Stimulated activated CD8-positive, alpha-beta memory T cell treated with anti-CD3 and anti-CD28 coated beads, Interleukin-4, amount 100 ng/mL, for 48 hours (primary cell): ENCODE results near the gene RHBDF2.

ENCODE experiments used
- DNase-seq: peaks from one replicate; pipeline ENCODE4 v3.0.0-alpha.2; 2020

The RHBDF2 gene

DNA sequence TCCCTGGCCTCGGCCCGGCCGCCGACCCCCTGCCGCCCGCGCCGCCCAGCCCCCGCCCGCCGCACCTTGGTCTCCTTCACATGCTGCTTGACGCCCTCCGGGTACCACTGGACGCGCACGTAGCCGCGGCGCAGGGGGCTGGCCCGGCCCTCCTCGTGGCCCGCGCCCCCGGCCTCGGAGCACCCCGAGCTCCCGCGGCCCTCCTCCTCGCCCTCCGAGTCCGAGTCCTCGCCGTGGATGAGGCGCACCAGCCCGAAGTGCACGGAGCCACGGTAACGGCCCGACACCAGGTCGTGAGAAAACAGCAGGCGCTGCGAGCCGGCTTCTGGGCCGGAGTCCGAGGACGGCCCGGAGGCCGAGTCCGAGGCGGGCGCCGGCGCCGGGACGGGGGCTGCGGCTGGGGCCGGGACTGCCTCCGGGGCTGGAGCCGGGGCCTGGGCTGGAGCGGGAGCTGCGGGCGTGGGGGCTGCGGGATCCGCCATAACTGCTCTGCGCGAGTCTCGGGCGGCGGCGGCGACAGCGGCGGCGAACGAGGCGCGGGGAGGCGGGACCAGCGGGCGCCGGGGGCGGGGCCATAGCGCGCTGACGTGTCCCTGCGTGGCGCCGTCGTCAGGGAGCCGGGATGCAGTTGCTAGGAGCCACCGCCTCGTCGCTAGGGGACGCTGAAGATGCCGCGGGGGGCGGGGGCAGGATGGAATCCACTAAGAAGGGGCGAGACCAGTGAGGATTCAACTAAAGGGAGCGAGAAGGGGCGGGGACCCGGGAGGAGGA is 48.4 kb downstream of the RHBDF2 start, which contains the start of gene UBE2O:
Gene UBE2O (minus strand): TSS at position 493 of the 771 bp plus-strand sequence. CDS start 11 bp downstream, at position 482.
- DNase-seq = peak; percentile 96

DNA sequence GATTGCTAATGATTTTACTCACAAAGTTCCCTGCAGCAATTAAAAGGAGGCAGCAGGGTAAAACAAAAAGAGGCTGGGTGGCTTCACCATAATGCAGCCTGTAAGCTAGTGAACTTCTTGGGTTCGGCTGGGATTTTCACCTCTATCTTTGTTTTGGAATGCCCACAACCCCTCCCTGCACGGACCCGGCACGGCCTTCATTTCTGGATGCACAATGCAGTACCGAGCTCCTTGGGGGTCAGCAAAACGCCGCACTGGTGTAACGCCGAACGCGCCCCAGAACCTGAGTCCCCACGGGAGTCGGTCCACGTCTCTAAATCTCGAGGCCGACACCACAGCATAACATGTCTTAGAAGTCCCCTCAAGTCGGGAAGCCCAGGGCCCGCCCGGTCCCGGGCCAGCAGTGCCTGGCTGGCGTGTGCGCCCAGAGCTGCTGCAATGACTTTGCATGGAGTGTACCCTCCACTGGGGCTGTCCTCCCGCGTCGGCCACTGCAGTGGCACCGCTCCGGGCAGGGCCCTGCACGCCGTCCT is 49.0 kb downstream of the RHBDF2 start:
- DNase-seq = peak; percentile 40

DNA sequence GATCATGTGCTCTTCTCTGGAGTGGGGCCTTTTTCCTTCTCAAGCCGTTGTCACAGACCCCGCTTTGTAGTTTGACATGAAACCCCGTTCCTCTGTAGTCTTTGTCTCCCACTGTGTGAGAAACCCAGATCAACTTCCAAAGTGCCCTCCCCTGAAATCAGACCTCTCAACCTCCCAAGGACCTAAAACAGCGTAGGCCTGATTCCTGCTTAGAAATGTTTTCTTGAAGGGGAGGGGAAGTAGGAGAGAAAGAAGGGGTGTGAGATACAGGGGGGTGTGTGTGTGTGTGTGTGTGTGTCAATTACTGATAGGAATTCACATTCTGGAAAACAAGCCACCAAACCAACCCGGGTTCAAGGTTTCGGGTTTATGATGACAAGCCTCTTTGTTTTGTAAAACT is 49.7 kb downstream of the RHBDF2 start:
- no peak for DNase-seq

DNA sequence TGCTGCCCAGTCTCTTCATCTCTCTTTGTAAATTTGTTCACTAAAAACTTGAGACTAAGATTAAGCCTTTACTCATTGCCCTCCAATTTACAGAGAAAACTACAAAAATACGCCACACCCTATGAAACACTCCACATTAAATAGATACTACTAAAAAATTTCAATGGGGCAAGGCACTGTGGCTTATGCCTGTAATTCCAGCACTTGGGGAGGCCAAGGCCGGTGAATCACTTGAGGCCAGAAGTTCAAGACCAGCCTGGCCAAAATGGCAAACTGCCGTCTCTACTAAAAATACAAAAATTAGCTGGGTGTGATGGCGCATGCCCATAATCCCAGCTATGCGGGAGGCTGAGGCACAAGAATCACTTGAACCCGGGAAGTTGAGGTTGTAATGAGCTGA is 52.1 kb downstream of the RHBDF2 start:
- DNase-seq = no peak

DNA sequence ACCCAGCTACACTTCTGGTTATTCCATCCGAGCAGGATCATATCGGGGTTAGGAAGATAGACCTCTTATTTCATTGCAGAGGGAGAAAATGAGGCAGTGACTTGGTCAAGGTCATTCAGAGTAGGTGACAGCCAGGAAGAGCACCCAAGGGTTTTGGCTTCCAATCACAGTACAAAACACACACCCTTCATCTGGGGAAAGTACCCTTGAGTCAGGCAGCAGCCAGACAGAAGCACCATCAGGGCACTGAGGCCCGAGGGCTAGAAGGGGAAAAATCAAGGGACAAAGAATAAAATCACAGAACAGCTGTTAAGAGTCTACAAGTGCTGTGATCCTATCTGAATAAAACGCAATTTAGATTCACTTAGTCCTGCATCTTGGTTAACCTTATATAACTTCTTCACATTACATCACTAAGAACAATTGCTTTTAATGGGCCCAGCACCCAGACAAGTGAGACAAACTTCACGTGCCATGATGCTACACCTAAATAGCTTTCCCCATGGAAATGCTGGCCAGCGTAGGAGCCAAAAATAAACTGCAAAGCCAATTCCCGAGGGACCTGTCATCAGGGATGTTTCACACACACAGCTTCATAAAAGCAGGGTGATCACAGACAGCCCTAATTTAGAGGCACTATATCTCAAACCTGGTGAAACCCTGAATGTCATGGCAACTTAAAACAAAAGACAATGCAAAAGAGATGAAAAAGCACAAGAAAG is 53.1 kb downstream of the RHBDF2 start:
- no peak for DNase-seq

DNA sequence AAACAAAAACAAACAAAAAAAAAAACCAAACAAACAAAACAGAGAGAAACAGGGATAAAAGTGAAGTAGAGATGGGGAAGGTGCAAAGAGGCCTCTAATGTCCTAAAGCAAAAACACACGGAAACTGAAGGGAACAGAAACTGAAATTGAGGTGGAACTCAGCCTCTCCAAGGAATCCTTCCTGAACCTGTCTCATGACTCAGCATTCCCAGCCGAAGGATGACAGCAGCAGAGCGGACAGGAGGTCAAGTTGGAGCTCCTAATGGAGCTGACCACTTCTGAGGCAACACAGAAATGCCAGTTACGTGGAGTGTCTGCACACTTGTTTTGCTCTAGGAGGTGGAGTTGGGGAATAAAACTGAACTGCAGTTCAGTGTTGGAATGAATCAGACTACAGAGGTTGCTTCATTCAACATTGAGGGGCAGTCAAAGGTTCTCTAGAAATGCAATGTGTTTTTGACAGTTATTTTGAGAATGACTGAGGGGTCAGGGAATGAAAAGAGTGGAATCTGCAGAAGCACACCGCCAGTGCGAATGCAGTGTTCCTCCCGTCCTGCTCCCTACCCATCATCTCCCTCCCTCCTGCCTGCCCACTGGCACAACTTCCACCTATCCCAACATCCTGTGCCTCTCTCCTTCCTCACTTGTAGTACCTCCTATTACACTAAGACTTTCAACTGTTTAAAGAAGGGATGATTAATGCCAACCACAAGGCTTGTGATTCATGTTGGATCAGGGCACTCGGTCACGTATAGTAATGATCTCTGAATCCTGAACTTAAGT is 54.6 kb downstream of the RHBDF2 start:
- no peak for DNase-seq

DNA sequence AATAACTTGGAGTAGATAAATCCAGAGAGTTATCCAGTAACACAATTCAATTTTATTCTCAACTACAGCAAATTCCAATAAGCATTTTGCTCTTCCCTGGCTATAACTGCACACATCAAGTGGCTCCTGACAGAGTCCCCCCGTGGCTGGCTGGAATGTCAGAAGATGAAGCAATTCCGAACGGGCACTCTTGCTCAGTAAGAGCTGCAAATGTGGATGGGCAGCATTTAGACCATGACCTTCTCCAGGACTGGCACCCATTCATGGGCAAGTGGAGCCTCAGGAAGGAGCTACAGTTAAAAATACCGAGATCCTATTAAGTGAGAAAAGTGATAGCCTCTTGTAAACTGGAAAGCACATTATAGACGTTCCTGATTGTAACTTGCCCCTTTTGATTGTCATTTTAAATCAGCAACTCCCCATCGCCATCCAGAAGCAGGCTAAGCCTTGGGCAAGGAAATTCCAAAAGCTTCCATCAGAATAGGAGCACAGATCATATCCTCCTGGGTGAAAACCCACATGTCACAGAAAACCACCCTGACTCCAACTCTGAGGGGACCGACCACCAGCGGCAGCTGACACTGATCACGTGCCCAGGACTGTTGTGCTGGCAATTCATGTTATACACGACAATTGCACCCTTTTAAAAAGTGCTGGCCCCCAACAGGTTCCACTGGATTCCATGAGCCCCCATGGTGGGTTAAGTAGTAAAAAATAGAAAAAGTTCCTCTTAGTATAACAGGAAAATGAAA is 55.4 kb downstream of the RHBDF2 start:
- no peak for DNase-seq

DNA sequence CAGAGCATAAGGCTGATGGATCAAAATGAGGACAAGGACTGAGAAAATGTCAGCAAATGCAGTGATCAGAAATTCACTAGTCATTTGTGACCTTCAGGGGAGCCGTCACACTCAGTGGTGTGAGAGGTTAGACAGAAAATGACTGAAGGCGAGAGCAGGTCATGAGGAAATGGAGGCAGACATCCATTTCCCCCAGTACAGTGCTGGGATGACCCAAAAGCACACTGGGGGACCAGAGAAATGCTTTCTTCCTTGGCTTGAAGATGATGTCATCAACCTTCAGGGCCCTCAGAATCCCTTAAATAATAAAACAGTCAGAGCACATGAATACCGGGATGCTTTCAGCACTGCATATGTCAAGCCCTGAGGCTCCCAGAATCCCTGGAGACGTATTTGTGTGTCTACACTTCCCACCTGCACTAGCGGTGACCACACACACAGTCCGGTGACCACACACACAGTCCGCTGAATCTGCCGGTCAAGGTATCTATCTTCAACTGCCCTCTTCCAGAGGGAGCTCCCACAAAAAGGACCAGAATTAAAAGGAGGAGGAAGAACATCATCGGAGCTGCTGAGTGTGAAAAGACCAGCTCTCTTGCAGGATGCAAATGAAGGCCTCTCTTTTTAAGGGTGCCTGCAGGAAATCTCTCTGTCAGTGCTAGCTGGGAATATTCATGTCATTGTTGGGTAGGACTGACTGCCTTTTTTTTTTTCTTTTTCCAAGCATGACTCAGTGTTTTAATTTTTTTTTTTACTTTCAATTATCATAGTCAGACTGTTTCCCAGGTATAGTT is 56.5 kb downstream of the RHBDF2 start:
- DNase-seq = no peak

DNA sequence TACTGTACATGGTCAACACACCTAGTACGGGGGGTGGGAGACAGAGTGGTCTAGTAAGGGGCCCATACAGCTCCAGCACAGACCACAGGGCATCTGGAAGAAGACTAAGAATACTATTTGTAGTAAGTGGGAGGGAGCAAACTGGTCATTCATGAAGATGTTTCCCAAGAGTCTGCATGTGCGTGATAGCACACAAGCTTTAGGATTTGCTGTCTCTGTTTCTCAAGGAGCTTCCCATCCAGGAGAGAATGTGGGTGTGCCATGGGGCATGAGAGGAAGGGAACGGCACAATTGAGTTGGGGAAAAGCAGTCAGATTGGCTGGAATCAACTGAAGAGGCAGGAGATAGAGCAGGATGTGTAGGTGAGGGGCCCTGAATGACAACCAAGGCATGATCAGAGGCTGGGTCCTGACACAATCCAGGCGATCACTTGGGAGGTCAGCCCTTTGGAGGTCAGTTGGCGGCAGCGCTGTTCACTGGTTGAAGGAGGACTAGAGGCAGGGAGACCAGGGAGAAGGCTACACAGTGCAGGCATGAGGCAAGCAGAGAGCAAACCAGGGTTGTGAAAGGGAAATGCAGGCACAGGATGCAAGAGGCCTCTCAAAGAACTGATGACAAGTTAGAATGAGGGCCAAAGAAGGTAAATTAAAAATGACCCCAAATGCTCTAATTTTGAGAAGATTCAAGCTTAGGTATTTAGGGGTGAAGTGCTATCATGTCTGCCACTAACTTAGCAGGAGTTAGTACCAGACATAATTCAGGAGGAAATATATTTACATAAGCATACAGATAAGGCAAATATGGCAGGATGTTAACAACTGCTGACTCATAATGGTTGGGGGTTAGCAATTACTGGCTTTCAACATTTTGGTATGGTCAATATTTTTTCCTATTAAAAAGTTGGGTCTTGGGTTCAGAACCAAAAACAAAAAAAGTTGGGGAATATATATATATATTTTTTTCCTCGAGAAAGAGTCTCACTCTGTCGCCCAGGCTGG is 58.6 kb downstream of the RHBDF2 start:
- no peak for DNase-seq

DNA sequence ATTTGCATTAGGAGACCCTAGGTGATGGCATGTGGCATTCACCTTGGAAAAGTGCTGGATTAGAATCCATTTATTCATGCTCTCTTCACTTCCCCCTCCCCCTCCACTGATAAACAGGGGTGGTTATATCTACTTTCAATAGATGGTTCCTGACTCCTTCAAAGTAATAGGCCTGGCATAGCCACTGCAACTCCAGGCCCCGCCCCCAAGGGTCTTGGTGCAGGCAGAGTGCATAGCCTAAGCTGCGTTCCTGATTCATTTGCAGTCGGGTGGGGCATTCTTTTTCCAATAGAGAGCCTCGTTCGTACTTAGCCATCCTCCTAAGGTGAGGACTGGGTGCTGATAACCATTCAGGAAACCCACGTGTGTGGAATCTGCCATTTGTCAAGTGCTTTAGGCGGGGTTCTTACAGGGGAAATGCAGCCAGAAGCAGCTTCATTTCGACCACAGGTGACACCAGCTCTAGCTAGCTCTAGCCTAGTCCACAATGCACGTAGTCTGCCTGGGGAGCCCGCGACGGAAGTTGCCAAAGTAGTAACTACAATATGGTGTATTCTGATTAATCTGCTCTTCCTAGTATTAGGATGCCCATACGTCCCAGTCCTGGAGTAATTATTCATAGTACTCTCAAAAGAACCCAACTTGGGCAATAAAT is 59.4 kb downstream of the RHBDF2 start:
- DNase-seq = no peak

DNA sequence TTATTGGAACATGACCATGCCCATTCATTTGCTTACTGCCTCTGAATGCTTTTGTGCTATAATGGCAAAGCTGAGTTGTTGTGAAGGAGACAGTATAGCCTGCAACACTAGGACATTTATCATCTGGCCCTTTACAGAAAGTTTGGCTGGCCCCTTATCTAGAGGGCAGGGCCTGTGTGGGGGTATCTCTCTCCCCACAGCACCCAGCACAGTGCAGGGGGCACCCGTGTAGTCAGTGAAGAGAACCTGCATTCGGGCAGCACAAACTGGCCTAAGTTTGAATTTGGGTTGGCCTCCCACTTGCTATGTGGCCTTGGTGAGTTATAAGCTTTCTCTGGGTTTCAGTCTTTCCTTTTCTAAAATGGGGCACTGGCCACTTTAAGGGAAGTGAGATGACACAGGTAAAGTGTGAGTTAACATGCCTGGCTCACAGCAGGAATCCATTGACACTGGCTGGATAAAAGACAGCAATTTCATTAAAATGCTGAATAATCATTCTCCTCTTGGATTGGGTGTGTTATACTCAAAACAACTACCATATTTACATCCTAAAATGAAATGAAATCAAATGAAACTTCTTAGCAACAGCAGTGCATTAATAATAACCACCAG is 60.4 kb downstream of the RHBDF2 start:
- DNase-seq = no peak

DNA sequence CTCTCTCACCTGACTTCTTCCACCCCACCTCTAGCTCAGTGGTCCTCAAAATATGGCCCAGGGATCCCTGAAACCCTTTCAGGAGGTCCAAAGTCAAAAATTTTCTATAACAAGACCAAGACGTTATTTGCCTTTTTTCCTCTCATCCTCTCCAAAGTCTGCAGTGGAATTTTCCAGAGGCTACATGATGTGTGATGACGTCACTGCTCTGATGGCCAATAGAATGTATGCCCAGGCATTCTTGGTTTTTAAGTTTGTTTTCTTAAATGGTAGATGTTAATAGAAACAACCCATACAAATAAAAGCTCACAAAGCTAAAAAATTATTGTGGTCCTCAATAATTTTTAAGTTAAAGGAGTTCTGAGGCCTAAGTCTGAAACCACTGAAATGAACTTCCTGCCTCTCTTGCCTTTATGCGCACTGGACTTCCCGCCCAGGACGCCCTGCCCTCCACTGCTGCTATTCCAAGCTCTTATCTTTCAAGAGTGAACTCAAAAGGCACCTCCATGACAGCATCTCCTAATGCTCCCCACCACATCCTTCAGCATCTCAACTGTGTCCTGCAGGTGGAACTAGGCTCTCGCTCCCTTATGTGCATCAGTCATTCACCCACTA is 61.8 kb downstream of the RHBDF2 start:
- no peak for DNase-seq

DNA sequence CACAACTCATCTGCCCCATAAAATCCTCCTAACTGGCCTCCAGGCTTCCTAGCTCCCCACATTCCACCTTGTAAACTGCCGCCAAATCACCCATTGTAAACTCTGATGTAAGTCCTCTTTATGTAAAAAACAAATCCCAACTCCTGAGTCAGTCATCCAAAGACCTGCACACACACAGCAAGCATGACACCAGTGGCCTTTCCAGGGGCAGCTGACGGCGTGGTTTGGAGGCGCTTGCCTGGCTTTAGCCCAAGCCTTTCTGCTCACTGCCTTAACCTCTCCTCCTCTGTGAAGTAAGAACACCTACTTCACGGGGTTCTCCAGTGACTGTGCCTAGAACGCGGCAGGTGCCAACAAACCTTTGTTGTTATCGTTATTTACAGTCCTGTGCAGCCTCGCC is 62.3 kb downstream of the RHBDF2 start:
- no peak for DNase-seq

DNA sequence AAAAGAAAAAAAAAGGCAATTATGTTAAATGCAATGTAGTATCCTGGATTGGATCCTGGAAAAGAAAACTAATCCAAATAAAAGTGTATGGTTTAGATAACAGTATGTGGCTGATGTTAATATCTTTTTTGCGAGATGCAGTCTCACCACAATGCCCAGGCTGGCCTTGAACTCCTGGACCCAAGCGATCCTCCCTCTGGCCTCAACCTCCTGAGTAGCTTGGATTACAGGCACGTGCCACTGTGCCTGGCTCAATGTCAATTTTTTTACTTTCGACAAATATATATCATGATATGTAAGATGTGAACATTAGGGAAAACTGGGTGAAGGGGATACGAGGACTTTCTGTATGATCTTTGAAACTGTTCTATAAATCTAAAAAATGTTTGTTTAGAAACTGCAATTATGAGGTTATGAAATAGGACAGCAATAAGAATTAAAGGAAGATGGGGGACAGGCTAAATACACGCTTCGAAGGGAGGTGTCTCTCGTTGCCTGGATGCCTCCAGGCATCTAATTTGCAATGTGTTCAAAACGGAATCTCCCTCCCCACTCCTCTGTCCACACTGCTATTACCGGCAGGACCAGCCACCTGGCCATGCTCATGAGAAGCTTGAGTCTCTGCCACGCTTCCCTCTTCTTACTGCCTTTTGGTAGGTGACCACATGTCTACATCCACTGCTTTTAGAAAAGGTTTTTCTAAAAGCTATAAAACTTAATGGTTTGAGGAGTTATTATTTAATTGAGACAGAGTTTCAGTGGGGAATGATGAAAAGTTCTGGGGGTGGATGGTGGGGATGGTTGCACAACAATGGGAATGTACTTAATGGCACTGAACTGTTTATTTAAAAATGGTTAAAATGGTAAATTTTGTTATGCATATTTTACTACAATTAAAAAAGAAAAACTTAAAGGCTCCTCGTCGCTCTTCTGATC is 63.5 kb downstream of the RHBDF2 start:
- DNase-seq = no peak

DNA sequence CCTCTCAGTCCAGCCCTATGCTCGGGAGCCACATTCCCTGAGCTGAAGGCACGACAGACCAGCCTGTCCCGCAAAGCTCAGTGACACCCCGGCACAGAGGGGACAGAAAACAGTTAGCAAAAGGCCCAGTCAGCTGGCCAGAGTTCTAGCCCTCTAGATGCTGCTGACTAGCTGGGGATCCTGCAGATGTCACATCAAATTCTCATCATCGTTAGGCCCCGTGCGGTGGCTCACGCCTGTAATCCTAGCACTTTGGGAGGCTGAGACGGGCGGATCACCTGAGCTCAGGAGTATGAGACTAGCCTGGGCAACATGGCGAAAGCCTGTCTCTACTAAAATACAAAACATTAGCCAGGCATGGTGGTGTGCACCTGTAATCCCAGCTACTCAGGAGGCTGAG is 65.5 kb downstream of the RHBDF2 start:
- DNase-seq = no peak

DNA sequence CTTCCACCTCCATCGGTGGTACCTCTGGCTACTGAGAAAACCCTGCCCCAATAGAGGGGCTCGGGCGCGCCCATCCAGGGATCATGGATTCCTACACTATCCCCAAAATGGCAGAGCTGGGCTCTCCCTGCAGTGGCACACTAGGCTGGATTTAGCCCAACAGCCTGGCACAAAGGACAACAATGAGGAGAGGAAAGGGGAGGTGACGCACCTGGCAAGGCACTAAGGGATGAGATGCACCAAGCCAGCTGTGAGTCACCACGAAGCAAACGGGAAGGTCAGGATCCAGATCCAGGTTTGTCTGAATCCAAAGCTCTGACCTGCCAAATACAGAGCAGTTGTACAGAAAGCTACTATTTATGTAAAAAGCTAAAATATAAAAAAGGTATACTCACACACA is 66.4 kb downstream of the RHBDF2 start:
- no peak for DNase-seq

DNA sequence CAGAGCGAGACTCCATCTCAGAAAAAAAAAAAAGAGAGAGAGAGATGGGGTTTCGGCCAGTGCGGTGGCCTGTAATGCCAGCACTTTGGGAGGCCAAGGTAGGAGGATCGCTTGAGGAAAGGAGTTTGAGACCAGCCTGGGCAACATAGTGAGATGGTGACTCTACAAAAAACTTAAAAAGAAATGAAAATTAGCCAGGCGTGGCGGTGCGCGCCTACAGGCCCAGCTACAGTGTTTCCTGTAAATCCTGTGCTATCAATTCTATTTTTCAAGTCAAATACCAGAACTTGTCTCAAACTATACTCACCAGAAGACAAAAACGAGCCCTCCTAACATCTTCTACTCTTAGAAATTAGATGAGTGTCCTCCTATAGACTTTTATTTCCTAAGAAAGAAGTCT is 67.5 kb downstream of the RHBDF2 start:
- no peak for DNase-seq
